ENCODE data around the gene RPL35A. TPM values are rescaled to one million over a fixed set of nuclear protein-coding genes. Genes with fewer than 3 reads are reported as not detected.

The RPL35A gene
- total RNA-seq, 2 experiments from 2014 or later = 2,199 to 2,238 TPM

GRCh38 chr3:197970588-197970987, 20.6 kb downstream of the RPL35A start:
- POLR2A ChIA-PET = no interaction called here
- intact Hi-C loops (cut with DNase I, micrococcal nuclease) = no loop called here
- TF ChIP-seq, protein P1, sequence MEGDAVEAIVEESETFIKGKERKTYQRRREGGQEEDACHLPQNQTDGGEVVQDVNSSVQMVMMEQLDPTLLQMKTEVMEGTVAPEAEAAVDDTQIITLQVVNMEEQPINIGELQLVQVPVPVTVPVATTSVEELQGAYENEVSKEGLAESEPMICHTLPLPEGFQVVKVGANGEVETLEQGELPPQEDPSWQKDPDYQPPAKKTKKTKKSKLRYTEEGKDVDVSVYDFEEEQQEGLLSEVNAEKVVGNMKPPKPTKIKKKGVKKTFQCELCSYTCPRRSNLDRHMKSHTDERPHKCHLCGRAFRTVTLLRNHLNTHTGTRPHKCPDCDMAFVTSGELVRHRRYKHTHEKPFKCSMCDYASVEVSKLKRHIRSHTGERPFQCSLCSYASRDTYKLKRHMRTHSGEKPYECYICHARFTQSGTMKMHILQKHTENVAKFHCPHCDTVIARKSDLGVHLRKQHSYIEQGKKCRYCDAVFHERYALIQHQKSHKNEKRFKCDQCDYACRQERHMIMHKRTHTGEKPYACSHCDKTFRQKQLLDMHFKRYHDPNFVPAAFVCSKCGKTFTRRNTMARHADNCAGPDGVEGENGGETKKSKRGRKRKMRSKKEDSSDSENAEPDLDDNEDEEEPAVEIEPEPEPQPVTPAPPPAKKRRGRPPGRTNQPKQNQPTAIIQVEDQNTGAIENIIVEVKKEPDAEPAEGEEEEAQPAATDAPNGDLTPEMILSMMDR (IDR thresholded peaks at IDR 0.05) = no peak

GRCh38 chr3:197974016-197974415, 24.0 kb downstream of the RPL35A start:
- H3K36me3 ChIP-seq (ENCODE audit: insufficient read depth, low read length) = peaks cover 6% of the 10 kb centered on the region
- H3K4me1 ChIP-seq (ENCODE audit: insufficient read depth, low read length) = no peaks in the 10 kb centered on the region
- CTCF ChIA-PET = no interaction called here
- Mint-ChIP-seq H3K4me3 (no peak overlapping the region), H3K36me3 (ENCODE audit: low read depth) (peaks cover 36% of the 10 kb centered on the region), H3K27ac (no peak overlapping the region), H3K4me1 (ENCODE audit: low read depth) (no peaks in the 10 kb centered on the region), H3K27me3 (no peaks in the 10 kb centered on the region), H3K9me3 (peaks cover 3% of the 10 kb centered on the region)
- DNase-seq (no peak), ATAC-seq (ENCODE audit: poor library complexity) (no peak)
- TF ChIP-seq, protein P1 (IDR thresholded peaks at IDR 0.05) = no peak
- POLR2A ChIA-PET = no interaction called here
- intact Hi-C loops (cut with DNase I, micrococcal nuclease) = no loop called here
- H3K4me3 ChIP-seq (ENCODE audit: low read length) = no peak overlapping the region
- no peak overlapping the region for H3K27ac ChIP-seq (ENCODE audit: low read depth in 1 of 2, low read length in 2 of 2)
- peaks cover 0 to 5% of the 10 kb centered on the region in 2 experiments for H3K9me3 ChIP-seq (ENCODE audit: control insufficient read depth in 1 of 2, insufficient read depth in 1 of 2, low read length in 2 of 2)
- no peaks in the 10 kb centered on the region for H3K27me3 ChIP-seq (ENCODE audit: control insufficient read depth in 1 of 2, insufficient read depth in 2 of 2, low read length in 2 of 2)

More at GRCh38 chr3:197970588-197970987, 20.6 kb downstream of the RPL35A start:
- H3K9me3 Mint-ChIP-seq = peaks cover 10% of the 10 kb centered on the region
- Histone ChIP-seq H3K9me3 (ENCODE audit: control insufficient read depth in 1 of 2, insufficient read depth in 1 of 2, low read length in 2 of 2) (peaks cover 0 to 8% of the 10 kb centered on the region in 2 experiments), H3K27ac (ENCODE audit: low read depth in 1 of 2, low read length in 2 of 2) (no peak overlapping the region), H3K27me3 (ENCODE audit: control insufficient read depth in 1 of 2, insufficient read depth in 2 of 2, low read length in 2 of 2) (no peaks in the 10 kb centered on the region), H3K36me3 (ENCODE audit: insufficient read depth, low read length) (no peaks in the 10 kb centered on the region), H3K4me3 (ENCODE audit: low read length) (no peak overlapping the region), H3K4me1 (ENCODE audit: insufficient read depth, low read length) (no peaks in the 10 kb centered on the region)
- CTCF ChIA-PET = interaction anchor here (0.6 kb wide), 1 partner anchor 21 kb away, joined by 3 read pairs; no protein-coding TSS in a partner anchor
- H3K36me3 Mint-ChIP-seq (ENCODE audit: low read depth) = peaks cover 27% of the 10 kb centered on the region
- no peak overlapping the region for H3K27ac Mint-ChIP-seq
- no peak overlapping the region for H3K4me3 Mint-ChIP-seq
- no peaks in the 10 kb centered on the region for H3K27me3 Mint-ChIP-seq
- DNase-seq (no peak), ATAC-seq (ENCODE audit: poor library complexity) (no peak)
- no peaks in the 10 kb centered on the region for H3K4me1 Mint-ChIP-seq (ENCODE audit: low read depth)

DNA sequence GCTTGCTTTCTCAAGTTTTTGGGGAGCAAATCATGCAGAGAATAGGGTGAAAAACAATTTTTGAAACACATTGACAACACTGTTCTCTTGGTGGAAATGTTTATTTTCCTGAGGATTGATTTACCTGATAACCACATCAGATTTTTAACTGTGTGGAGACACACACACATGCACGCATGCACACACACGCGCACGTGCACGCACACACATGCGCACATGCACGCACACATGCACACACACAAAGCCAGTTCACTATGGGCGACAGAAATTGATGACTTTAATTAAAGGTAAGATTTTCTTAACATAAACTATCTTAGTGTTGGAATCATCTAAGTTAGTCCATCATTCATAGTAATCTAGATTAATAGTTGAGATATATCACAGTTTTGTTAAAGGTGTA, 25.3 kb downstream of the RPL35A start:
- ATAC-seq (ENCODE audit: poor library complexity) (no peak), DNase-seq (no peak)
- H3K4me3 Mint-ChIP-seq = no peak overlapping the region
- Histone ChIP-seq H3K4me1 (ENCODE audit: insufficient read depth, low read length) (no peaks in the 10 kb centered on the region), H3K9me3 (ENCODE audit: control insufficient read depth in 1 of 2, insufficient read depth in 1 of 2, low read length in 2 of 2) (peaks cover 0 to 5% of the 10 kb centered on the region in 2 experiments), H3K36me3 (ENCODE audit: insufficient read depth, low read length) (peaks cover 6% of the 10 kb centered on the region), H3K27me3 (ENCODE audit: control insufficient read depth in 1 of 2, insufficient read depth in 2 of 2, low read length in 2 of 2) (no peaks in the 10 kb centered on the region), H3K4me3 (ENCODE audit: low read length) (no peak overlapping the region), H3K27ac (ENCODE audit: low read depth in 1 of 2, low read length in 2 of 2) (no peak overlapping the region)
- intact Hi-C loops (cut with DNase I, micrococcal nuclease) = no loop called here
- no peaks in the 10 kb centered on the region for H3K27me3 Mint-ChIP-seq
- CTCF ChIA-PET = no interaction called here
- POLR2A ChIA-PET = no interaction called here
- H3K9me3 Mint-ChIP-seq = peaks cover 3% of the 10 kb centered on the region
- TF ChIP-seq, protein P1 (IDR thresholded peaks at IDR 0.05) = no peak
- H3K4me1 Mint-ChIP-seq (ENCODE audit: low read depth) = peaks cover 1% of the 10 kb centered on the region
- H3K36me3 Mint-ChIP-seq (ENCODE audit: low read depth) = peaks cover 36% of the 10 kb centered on the region
- H3K27ac Mint-ChIP-seq = no peak overlapping the region
